Activated gamma-delta T cell treated with Interleukin-2 at 50 U/mL for 16 hours (primary cell): Measurements from ENCODE around the gene SLC27A5.

ENCODE experiments used
- DNase-seq: peaks from one replicate; pipeline ENCODE4 v3.0.0-alpha.2; 2020

SLC27A5 gene

GRCh38 chr19:58511353-58512208 lies at the start of gene SLC27A5:
Gene SLC27A5, minus strand, starts transcription at chr19:58511992. Its CDS starts 37 bp downstream, at chr19:58511955.
- no peak for DNase-seq

DNA sequence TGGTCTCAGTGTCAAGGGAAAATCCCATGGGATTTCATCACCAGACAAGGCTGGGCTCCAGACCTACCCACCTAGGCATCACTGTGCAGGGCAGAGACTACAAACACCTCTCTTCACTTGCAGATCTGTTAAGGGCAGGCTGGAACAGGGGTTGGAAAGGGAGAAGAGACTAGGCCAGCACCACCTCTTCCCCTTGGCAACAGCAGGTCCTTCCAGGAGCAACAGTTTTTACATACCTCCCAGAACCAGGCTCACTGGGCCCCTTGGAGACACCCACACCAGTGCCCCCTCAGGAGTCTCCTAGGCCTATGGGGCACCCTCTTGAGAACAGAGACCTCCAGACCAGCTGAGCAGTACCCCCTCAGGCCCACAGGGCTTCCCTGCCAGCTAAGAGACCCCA lies 49.1 kb upstream of the SLC27A5 start:
- DNase-seq, result no peak

DNA sequence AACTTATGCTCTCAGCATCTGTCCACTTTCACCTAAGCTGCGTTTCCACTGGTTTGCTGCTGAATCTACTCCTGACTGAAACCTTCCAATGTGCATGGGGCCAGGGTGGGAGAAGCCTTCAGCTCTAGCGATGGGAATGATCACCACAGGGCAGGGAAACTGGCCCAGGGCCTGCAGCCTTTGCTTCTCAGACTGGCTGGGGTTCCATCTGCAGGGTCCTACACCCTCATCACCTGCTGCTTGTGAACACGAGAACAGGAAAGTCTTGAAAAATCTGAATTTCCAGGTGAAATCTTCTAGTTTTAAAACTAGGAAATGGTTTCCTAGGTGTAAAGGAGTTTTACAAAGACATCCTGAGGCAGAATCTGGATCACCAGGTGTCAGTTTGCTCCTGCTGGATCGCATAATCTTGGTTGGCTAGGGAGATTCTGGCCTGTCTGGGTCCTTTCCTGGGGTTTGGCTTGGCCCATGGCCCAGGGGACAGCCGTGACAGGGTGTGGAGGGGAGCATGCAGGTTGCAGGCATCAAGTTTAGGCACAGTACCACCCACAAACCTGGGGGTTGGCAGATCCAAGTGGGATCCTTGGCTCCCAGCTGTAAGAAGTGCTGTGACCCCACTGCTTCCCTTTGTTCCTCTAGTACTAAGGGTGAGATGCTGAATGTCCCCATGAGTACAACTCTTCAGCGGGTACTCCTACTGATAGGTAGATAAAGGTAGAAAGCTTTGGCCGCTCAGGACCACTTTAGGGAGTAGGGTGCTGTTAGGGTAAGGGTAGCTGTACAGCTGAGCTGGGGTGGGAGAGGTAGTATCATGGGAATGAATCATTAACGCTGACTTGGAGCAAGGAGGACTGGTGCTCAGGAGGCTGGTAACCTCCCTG lies 48.5 kb upstream of the SLC27A5 start:
- DNase-seq, result no peak

DNA sequence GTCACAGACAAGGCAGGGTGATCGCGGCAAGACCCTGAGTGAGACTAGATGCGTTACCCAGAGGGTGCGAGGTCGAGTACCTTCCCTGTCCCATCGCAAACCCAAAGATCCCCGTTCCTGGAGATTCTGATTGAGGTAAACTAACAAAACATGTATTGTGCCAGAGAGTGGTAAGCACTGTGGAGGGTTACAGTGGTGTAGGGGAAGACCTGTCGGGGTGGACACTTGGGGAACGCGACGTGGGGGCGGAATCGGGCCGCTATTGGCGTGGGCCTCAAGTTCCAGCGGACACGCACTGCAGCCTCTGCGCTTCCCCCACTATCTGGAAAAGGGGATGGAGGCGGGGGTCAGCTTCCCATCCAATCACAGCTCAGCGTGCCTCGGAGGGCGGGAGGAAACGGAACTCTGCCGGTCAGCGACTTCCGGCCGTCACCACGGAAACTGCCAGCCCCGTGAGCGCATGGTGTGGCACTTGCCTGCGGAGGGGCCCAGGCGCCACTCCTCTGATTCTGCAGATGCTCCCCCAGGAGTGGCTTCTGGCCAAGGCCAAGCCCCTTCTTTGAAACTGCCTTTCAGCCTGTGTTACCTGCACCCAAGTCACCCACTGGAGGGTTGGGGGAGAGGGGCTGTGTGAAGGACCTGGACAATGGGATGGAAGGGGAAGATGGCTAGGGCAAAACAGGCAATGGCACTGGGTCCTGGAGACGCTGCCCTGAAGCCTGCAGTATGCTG lies 47.6 kb upstream of the SLC27A5 start:
- DNase-seq, result peak; percentile 55

GRCh38 chr19:58558623-58559274 lies 47.0 kb upstream of the SLC27A5 start:
- peak; percentile 100 for DNase-seq

DNA sequence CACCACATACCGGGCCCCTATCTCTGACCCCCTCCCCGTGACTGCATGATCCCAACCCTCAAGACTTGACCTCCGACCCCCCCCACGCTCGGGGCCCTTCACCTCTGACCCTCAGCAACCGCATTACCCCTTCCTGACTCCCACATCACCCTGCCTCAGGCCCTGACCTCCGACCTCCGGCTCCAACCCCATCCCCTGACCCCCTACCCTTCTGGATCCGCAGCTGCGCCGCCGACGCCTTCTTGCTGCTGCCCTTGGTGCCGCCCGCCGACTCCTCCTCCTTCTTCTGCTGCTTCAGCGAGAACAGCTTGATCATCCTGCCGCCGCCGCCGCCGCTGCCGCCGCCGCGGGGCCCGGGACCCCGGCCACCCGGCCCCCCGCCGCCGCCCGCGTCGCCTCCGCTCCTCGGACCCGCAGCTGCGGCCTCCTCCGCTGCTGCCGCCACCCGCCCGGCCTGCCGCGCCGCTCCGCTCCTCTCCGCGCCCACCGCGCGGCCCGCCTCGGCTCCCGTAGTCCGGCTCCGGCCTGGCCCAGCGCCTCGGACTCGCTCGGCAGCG lies 46.4 kb upstream of the SLC27A5 start, which contains the start of gene UBE2M:
Gene UBE2M (minus strand): TSS at position 546 of the 557 bp plus-strand sequence. CDS start 230 bp downstream, at position 316.
- peak; percentile 58 for DNase-seq

DNA sequence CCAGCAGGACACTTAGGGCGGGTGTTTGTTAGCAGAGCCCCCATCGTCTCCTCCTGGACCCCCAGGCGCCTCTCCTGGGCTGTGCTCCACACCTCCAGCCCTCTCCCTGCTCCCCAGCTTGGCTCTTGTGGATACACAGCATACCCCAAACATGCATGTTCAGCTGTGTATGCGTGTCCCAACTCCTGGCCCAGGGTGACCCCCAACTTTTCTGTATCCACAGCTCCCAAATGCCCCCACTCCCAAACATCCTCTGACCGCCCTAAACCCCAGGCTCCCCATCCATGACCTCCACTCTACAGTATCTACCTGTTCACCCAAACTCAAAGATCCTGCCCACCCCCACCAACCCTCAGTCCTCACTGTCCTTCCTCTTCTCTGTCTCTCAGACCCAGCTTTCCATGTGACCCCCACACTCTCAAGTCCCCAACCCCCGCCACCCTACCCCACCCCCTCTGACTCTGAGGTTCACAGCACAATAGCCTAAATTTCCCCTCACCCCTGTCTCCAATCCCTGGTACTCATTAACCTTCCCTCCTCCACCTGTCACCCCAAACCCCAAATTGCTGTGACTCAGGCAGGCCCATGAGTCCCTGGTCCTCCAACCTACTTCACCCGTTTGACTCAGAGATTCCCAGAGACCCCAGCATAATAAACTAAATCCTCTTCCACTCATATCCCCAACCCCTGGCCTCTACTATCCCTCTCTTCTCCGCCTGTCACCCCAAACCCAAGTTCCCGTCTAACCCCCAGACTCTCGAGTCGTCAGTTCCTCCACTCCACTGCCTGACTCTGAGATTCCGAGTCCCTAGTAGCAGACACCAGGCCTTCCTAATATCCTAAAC lies 45.7 kb upstream of the SLC27A5 start:
- no peak for DNase-seq

DNA sequence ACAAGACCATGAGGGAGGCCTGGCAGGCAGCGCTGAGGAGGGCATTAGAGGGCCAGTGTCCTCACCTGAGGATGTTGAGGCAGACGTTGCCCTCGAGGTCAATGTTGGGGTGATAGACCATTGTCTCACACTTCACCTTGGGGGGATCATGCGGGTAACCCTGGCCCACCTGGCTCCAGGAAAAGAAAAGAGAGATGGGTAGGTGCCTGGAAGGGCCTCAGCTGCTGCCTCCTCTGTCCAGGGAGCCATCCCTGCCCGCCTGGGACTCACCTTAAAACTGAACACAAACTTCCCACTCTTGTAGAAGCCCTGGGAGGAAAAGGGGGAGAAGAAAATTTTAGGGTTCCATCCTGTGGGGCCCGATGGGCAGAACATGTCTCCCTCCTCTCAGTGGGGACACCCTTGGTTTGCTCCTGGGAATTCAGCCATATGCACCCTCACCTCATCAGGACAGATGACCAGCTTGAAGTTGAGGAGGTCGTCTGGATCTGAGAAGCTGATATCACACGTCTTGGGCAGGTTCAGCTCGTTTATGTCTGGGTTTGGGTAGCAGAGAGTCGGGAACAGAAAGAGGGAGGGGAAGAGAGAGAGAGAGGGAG lies 44.9 kb upstream of the SLC27A5 start:
- no peak for DNase-seq

GRCh38 chr19:58555920-58556621 lies 44.3 kb upstream of the SLC27A5 start:
- DNase-seq, result no peak

DNA sequence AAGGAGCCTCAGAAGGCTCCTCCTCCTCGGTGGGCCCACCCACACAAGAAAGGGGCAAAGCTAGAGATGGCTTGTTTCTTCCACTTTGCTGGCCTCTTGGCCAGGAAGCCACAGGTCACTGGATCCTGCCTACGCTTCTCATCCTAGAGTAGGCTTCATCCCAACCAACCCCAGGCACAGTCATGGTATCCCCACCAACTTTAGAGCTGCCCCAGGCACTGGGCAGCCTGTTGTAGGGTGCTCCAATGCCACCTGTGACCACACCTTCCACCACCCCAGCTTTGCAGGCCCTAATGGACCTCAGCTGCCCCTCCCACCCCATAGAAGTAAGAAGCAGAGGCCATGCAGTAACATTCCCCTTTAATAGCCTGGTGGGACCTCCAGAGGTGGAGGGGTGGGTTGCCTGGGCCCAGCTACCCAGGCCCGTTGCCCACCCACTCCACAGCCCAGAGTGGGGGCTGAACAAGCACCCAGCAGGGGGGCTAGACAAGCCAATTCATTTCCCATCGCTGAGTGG lies 43.6 kb upstream of the SLC27A5 start:
- no peak for DNase-seq

DNA sequence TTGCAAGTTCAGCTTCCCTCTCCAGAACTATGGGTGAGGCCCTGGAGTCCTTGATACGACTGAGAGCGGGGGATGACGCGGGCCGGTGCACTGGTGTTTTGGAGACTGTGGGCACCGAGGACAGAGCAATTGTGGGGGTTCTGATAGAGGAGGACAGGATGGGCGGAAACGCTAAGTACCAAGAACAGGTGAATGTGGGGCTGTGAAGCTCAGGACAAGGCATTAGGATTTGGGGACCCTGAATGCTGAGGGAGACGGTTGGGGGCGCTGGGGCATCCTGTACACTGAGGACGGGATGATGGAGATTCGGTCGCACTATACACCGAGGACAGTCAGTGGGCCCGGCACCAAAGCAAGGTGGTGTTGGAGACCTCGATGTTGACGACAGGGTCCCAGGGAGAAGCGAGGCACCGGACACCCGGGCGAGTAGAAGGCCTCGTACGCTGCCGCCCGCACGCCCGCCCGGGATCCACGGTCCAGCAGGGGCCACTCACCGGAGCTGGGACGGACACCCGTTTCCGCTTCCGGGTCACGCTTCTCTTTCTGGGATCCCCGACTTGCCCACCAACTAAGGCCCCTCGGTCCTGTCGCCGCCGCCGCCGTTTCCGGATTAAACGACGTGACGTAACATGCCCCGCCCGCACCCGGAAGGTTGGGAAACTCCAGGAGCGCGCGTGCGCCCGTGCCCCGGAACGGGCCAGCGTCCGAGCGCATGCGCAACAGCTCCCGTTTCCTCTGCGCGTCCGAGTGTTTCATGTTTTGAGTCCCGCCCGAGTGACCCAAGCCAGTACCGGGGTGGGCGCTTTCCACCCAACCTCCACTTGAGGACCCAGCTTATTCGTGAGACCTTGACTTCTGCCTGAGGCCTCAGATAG lies 42.9 kb upstream of the SLC27A5 start, which contains the start of gene CHMP2A:
Gene CHMP2A (minus strand): TSS at position 612 of the 875 bp plus-strand sequence. CDS start 893 bp downstream, outside the sequence.
- DNase-seq, result peak; percentile 98

DNA sequence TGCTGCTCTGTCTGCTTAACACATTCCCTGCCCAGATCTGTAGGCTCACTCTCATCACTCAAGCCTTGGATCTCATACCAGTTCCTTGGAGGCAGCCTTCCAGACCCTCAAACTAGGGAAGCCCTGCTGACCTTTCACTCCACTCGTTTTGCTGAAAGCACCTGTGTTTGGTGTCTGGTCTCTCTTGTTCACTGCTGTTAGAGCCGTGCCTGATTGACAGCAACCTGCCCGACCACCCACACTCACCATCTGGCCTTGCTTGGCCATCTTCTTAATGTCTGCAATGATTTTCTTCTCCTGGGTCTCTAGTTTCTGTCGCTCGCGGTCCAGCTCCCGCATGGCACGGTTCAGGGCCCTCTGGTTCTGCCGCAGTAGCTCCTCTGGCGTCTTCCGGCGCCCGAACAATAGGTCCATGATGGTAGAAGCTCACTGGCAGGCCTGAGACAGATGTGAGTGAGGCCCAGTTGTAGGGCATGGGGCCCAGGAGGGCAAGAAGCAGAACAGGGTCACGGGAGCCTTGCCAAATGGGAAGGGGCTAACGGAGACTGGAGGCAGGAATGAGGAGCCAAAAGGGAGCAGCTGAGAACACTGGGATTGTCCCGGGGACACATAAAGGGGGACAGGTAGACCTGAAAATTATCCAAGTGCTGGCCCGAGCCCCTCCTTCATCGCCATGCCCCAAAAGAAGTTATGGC lies 42.2 kb upstream of the SLC27A5 start:
- DNase-seq, result no peak

DNA sequence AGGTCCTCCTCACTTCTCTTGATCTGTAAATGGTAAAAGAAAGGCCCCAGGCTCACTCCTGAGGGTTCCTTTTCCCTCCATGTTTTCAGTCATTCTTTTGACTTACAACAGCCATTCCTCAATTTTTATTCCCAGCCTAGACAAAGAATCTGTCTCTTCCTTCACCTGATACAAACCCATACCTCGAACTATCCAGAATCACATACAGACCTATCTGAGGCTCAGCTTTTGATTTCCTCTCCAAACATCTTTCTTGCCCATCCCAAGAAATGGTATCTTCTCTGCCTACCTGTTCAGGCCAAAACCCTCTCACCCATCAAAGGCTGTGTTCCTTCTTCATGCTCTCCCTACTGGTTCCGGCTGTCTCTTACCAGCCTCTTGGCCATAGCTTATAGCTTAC lies 40.9 kb upstream of the SLC27A5 start:
- no peak for DNase-seq

DNA sequence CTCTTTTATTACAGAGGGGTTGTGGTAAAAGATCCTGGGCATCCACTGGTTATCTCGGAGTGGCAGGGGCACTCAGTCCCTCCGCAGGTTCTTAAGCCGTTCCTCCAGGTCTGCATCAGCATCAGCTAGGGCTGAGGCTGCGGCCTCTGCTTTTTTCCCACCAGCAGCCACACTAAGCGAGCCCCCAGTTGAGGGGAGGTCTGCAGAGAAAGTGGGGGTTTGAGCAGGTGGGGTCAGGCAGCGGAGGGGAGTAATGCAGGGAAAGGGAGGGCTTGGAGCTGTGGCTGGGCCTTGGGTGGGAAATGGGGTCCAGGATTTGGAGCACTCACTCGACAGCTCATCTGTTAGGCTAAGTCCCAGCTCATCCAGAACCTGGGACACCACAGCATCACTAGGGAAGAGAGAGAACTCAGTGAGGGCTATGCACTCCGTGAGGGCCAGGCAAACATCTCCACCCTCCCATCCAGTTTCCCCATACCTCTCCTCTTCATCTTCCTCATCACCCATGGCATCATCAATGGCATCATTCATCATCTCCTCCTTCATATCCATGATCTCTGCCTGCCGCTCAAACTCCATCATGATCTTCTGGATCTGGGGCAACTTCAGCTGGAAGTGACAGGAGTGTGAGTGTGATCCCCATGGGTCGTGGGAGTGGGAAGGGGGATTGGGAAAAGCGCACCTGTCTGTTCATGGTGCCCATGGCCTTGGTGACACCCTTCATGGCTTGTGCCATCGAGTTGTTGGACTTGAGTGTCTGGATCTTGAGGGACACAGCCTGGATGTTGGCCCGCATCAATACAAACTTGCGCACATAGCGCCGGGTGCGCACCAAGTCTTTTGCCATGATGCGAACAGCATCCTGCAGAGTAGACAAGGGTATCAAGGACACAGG lies 40.0 kb upstream of the SLC27A5 start:
- DNase-seq, result no peak

DNA sequence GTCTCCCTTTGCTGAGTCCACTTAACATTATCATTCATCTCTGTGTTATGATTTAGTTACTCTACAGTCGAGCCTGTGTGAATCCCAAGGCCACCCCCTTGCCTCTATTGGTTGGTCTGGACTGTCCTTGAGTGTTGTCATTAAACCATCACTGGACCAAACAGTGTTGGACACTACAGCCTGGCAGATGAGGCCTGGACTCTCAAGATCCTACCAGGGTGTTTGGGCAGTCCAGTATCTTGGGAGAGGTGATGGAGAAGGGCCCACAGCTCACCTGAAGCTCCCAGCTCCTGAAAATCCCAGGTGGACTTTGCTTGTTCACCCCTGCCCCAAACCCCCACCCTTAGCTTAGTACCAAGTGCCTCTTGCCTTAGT lies 39.3 kb upstream of the SLC27A5 start:
- DNase-seq, result no peak

DNA sequence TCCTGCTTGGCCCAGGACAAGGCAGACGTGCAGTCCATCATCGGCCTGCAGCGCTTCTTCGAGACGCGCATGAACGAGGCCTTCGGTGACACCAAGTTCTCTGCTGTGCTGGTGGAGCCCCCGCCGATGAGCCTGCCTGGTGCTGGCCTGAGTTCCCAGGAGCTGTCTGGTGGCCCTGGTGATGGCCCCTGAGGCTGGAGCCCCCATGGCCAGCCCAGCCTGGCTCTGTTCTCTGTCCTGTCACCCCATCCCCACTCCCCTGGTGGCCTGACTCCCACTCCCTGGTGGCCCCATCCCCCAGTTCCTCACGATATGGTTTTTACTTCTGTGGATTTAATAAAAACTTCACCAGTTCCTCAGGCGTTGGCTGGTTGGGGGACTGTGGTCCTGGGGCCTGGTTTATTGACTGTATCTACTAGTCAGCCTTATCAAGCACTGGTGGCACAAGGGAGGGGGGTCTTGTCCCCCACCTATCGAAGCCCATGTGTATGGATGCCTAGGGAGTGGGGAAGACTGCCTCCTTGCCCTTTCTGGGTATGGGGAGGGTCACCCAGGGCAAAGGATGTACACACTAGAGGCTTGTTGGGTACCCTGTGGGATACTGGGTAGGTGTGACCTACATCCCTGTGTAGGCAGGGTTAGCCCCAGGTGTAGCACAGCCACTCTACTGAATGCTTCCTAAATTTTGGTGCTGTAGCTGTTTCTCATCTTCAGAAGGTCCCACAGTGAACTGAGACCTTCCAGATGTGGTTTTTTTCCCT lies 38.8 kb upstream of the SLC27A5 start:
- DNase-seq, result no peak
